CD4-positive, alpha-beta T cell treated with Interleukin-4 for 4 hours (primary cell): ENCODE measurements around the gene MRPL21.

Source experiments
- DNase-seq: peaks from one replicate; pipeline ENCODE4 v3.0.0-alpha.2; 2020

Gene MRPL21

GRCh38 chr11:68934666-68935065 lies 31.0 kb upstream of the MRPL21 start:
- no peak for DNase-seq

GRCh38 chr11:68934321-68934645 lies 30.7 kb upstream of the MRPL21 start:
- no peak for DNase-seq

DNA sequence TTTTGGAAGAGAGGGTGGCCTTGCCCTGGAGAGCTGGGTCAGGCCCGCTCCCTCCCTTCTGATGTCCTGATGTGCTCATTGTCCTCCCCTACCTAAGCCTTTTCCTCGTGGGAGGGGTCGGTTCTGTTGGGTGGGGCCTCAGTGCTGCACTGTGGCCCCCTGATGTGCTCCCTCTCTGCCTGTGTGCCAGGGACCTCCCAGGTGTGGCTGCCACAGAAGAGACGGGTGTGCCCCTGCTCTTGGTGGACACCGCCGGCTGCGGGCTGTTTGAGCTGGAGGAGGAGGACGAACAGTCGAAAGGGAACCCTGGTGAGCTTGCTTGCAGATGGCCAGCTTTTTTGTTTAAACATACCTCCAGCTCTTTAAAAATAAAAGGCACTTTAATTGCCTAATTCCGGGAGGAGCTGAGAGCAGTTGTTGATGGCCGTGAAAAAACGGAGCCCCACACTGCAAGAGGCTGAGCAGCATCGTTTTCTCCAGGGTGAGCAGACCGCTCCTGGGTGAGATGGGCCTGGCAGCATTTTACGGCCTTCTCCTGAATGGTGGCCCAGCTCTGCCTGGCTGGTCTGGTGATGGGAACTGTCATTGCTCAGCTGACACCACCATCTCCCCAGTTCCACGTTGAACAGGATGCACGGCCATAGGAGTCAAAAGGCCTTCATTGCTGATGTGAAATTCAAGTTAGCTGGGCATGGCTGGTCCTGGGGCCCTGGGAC lies 30.1 kb upstream of the MRPL21 start:
- DNase-seq, result no peak

GRCh38 chr11:68932933-68933577 lies 29.4 kb upstream of the MRPL21 start:
- no peak for DNase-seq

DNA sequence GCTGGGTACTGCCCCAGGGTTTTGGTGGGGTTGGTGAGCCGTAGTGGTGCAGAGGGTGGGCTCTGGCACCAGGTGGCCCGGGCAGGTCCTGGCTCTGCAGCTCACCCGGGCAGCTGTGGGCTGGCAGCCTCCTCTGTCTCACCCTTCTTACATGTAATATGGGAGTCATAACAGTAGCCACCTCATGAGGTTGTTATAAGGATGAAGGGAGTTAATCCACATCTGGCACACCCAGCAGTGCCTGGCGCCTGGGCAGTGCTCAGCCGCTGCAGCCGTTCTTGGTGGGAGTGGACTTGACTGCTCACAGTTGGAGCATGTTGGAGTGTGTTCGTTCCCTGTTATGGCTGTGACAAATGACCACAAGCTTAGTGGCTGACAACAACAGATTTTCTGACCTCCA lies 28.7 kb upstream of the MRPL21 start:
- DNase-seq, result no peak

DNA sequence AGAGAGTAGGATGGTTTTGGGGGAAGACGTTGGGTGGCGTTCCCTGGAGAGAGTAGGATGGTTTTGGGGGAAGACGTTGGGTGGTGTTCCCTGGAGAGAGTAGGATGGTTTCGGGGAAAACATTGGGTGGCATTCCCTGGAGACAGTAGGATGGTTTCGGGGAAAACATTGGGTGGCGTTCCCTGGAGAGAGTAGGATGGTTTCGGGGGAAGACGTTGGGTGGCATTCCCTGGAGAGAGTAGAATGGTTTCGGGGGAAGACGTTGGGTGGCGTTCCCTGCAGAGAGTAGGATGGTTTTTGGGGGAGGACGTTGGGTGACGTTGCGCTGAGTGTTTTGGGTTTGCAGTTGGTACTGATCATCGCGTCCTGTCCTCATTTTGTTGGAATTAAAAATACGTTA lies 28.3 kb upstream of the MRPL21 start:
- DNase-seq, result no peak

DNA sequence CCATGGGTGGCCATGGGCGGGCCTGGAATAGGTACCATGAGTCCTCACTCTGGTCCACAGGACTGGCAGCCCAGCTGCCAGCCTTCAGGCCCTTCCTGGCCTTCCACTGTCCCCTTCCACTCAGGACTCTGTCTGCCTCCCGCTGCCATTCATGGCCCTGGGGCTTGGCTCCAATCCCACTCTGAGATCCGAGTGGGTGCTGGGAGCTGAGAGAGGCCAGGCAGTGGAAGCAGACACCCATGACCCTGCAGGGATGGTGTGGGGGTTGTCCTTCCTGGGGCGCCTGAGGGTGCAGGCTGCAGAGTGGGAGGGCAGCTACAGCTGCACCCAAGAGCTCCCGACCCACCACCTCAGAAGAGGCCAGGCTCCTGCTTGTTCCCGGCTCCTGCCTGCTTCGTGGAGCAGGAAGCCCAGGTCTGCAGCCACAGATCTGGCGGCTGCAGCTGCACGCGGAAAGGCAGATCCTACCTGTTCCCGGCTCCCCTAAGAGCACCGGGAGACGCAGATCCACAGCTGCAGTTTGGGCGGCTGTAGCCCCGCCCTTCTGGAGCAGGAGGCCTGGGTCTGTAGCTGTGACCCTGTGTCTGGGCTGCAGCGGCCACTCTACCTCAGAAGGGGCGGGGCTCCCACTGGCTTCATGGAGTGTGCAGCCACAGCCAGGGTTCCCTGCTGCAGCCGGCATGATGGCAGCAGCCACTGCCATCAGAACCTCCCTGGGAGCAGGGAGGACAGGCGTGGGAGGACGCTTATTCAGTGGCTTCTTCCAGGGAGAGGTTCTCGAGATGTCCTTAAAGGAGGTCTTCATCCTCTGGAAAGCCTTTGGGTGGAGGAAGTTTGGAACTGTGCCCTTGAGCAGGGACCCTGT lies 27.6 kb upstream of the MRPL21 start:
- no peak for DNase-seq

- DNase-seq, result no peak
Observed at GRCh38 chr11:68929706-68930570, 26.3 kb upstream of the MRPL21 start.

- no peak for DNase-seq
Observed at GRCh38 chr11:68929135-68929534, 25.5 kb upstream of the MRPL21 start.

DNA sequence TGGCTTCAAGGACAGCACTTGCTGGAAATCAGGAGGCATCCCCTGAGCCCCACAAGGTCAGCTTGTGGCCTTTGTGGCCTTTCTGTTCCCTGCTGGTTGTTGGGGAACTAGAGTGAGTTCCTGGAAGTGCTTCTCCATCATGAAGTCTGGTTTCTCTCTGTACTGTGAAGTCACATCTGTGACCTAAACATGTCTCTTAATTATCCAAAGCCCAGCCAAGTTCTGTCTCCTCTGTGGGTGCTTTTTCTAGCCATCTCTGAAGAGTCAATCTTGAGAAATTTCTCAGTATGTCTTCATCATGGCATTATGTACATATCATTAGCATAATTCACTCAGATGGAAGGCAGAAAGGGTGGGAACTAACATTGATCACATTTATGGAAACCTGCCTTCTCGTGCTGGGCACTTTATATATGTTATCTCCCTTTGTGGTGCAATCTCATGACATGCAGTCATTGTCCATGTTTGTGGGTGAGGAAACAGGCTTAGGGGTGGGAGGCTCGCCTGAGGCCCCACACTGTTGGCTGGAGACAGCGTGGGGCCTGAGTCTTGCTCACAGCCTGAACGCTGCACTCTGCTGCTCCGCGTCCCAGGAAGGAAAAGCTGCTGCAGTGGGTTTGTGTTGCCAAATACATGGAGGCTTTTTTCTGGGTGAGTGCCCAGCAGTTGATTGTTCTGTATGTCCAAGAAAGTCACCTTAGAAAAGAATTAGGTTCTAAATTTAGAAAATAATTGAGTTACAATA lies 24.7 kb upstream of the MRPL21 start:
- DNase-seq, result no peak

DNA sequence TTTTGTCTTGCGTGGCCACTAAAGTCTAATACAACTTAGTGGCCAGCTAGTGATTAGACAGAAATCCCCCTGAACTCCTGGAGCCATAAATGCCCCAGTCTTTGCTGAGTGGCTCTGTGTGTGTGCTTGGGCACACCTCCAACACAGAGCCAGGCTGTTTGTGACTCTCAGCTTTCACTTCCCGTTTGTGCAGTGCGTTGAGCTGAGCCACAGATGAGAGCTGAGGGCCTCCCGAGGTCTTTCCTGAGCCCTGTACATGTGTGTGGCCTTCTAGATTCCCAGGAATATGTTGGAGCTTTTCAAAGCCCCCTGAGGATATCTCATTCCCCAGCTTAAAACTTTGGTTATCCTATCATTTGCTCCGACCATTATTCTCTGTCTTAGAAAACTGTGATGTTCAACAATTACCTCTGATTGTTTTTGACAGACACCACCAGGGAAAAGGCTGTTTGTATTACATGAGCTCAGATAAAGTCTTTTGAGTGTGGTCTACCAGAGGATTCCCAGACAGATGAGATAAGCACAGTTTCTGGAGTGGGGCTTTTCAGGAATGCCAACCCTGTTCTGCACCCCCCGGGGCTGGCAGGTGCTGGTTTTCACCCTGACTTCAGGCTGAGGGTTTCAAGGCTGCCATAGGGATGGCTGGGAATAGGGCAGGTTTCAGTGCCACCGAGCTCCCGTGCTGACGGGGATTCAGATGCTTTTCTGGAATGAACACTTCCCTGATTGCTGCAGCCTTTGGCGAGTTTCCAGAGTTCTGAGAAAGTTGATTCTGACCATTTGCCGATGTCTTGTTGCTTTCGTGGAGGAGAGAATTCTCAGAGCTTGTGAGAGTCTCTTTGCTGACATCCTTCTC lies 23.9 kb upstream of the MRPL21 start:
- no peak for DNase-seq

DNA sequence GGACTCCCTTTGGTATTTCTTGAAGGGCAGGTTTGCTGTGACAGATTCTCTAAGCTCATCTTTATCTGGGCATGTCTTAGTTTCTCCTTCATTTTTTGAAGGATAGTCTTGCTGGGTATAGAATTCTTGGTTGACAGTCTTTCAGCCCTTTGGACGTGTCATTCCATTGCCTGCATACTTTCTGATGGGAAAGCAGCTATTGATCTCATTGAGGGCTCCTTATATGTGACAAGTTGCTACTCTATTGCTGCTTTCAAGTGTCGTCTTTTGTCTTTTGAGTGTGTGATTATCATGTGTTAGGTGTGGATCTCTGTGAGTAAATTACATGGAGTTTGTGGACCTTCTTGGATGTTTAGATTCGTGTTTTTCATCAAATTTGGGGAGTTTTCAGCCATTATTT lies 22.0 kb upstream of the MRPL21 start:
- DNase-seq, result no peak

DNA sequence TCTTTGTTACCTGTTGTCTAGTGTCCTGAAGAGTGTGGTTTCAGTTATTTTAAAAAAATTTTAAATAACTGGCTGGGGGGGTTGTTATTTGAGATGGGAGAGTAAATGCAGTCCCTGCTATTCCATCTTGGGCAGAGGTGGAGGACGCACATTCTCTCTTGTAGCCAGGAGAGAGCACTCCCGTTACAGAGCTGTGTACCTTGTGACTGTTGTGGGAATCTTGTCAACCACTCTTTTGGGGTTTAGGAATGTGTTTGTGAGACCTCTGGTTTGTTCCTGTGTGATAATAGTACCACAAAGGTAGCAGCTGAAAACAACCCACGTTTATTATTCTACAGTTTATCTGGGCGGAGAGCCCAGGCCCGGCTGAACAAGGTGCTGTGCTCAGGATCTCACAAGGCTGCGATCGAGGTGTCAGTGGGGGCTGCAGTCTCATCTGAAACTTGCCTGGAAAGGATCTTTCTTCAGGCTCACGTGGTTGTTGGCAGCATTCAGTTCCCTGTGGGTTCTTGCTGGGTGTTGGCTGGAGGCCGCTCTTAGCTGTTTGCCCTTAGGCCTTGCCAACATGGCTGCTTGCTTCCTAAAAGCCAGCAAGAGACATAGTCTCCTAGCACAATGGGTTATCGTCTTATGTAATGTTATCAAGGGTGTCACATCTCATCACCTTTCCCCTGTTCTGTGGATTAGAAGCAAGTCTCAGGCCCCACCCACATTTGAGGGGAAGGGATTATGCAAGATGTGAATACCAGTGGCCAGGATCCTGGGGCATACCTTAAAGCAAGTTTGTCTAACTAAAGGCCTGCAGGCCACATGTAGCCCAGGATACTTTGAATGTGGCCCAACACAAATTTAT lies 20.7 kb upstream of the MRPL21 start:
- DNase-seq, result no peak

- no peak for DNase-seq
Observed at GRCh38 chr11:68923614-68924013, 20.0 kb upstream of the MRPL21 start.

GRCh38 chr11:68916439-68916838 lies 12.8 kb upstream of the MRPL21 start:
- DNase-seq, result no peak

DNA sequence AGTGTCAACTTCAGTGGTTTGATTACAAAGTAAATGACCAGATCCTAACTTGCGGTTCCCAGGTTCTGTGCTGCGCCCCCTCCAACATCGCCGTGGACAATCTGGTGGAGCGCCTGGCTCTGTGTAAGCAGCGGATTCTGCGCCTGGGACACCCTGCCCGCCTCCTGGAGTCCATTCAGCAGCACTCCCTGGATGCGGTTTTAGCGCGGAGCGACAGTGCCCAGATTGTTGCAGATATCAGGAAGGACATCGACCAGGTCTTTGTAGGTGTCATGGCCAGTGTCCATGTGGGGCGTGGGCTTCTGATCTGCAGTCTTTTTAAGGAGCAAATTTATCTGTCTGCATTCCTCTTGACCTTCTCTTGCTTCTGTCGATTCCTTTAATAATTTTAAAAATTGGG lies 11.1 kb upstream of the MRPL21 start:
- DNase-seq, result no peak

- DNase-seq, result no peak
Observed at GRCh38 chr11:68913188-68913587, 9.6 kb upstream of the MRPL21 start.

GRCh38 chr11:68912254-68912653 lies 8.6 kb upstream of the MRPL21 start:
- no peak for DNase-seq

DNA sequence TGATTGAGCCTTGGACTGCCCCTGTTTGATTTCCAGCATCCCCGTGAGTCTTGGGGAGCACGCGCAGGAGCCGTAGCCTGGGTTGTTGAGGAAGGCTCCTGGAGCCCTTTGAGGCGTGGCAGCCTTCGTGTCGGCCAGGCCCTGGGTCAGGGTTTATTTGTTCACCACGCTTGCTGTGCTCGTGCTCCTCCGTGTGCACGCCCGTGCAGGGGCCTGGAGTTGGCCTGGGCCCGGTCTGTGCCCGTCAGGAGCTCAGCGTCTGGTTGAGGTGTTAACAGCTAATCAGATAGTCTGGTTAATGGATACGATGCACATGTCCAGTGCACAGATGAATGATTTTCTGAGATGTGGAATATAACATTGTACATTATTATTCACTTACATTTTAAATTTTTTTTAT lies 8.1 kb upstream of the MRPL21 start:
- DNase-seq, result no peak

GRCh38 chr11:68910965-68911364 lies 7.3 kb upstream of the MRPL21 start:
- no peak for DNase-seq
